Skin epidermis (tissue), 12 donors: ENCODE results near the gene FARS2.

ENCODE experiments used
- H3K27ac ChIP-seq, 21 experiments: fragments of 200-600 bp; sonication (generic) in 11 of 21; one replicate each; pipeline ENCODE4 v1.5.0; 2020; ENCODE audit warnings: mild to moderate bottlenecking in 3 of 21, inconsistent platforms in 2 of 21, moderate library complexity in 2 of 21
- H3K4me3 ChIP-seq, 7 experiments: fragments of 200-600 bp; sonication (generic) in 2 of 7; one replicate each; pipeline ENCODE4 v1.5.0; 2020; ENCODE audit warnings: inconsistent platforms in 2 of 7, mild to moderate bottlenecking in 2 of 7, moderate library complexity in 1 of 7

The FARS2 gene

DNA sequence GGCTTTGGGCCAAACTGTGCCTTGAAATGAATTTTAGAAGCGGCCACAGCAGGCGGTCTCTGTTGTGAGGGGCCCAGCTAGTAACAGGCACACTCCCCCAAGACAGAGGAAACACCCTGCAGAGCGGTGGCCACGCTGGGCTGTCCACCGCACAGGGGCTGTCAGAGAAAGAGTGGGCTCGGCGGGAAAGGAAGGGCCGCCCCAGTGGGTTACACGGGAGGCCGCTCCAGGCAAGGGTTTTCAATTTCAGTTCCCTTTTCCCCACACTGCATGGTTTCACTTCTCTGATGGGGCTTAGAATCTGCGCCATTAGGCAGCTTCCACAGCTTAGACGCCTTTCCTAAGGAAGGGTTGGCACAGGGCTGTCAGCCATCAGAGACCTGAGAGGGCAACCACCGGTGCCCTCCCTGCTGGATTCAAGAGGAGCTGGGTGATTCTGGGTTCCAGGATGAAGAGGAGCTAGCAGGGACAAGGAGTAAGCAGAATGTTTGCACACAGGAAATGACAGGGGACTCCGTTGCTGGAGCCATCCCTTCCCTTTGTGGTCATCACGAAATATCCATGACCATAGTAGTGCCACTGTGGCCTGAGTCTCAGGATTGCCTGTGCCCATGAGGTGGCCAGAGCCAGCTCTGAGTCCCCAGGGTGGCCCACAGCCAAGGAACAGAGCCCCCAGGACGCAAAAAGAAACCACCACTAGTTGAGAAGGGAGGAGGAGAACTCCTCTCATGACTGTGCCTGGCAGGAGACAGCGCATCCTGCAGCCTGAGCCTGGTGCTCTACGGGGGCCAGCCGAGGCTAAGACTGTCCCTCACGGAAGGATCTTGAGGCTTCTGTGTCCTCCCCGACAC lies 462.8 kb downstream of the FARS2 start:
- peak overlapping the region in 17 of 21 experiments; percentile 4 to 86 (median 44) for H3K27ac ChIP-seq

DNA sequence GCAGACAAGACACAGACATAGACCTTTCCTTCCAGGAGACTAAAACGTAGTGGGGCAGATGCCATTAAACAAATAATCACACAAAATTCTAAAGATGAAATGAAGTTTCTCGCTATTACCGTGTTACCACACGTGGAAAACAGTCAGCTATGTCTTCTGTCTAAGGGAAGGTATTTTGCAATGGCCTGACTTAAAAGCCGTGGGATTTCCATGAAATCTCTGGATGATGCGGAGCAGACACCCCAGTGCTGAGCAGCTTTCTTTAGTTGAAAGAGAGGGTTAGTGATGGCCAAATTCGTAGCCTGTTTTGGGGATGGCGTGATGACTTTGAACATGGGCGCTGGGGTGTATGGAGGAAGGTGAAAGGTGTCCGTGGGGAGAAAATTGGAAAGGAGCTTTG lies 463.6 kb downstream of the FARS2 start:
- H3K4me3 ChIP-seq: no peak overlapping the region

More for the DNA sequence above, 462.8 kb downstream of the FARS2 start:
- H3K4me3 ChIP-seq: no peak overlapping the region

DNA sequence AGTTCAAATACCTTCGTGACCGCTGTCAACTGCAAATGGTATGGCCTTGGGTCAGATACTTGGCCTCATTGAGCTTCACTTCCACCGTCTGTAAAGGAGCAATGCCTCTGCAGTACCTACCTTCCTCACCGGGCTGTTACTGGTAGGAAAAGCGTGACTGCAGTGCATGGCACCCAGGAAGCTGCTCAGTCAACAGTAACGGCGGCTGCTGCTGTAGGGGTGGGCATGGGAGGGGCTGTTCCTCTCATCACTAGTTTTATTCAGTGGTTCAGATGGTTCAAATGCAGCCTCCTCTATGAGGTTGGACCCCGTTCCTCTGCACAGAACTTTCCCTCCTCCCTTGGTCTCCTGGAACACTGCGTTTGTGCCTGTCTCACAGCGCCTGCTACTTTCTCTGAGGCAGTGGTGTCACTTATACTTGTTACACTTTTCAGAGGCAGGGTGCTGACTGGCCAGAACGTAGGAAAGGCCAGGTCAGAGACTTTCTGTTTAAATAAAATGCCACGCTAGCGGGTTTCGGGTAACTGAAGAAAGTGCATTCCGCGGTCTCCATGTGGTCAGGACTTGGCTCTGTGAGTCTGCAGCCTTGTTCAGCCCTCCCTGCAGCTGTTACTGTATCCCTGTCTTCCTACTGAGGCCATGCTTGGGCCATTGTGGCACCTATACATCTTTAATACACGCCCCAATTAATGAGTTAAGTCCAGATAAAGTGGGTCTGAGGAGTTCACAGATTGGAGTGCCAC lies 465.8 kb downstream of the FARS2 start:
- H3K27ac ChIP-seq: no peak overlapping the region
- H3K4me3 ChIP-seq: no peak overlapping the region

More for the DNA sequence above, 463.6 kb downstream of the FARS2 start:
- H3K27ac ChIP-seq: peak overlapping the region in 4 of 21 experiments; percentile 22 to 80 (median 72)

DNA sequence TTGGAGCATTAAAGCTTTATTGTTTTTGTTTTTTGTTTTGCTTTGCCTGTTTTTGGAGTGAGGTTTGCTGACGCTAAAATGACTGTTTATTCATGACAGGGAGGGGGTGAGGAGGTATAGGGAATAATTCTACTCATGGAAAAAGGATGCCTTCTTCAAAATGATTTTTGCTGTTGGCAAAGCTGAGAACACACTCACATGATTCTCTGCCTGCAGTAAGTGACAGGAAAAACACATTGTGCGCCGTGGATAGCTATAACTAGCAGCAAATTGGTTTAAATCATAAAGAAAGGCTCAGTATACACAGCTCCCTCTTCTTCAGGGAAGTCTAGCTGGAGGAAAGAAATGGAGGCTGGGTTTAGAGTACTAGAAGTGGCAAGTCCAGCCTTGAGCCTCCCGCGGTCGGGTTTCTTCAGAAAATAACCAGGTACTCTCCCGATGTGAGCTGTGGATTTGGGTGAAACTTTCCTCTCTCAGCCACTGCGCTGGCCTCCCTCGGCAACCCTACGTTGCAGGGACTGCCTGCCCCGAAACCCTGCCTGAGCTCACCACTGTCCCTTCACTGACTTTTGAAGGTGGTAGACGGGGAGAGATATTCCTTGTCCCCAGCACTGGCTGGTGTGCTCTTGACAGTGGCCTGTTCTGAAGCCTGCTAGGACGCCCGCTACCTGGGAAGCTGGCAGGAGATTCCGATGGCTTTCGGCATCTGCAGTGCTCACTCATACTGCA lies 467.2 kb downstream of the FARS2 start:
- Histone ChIP-seq H3K27ac (no peak overlapping the region), H3K4me3 (no peak overlapping the region)

DNA sequence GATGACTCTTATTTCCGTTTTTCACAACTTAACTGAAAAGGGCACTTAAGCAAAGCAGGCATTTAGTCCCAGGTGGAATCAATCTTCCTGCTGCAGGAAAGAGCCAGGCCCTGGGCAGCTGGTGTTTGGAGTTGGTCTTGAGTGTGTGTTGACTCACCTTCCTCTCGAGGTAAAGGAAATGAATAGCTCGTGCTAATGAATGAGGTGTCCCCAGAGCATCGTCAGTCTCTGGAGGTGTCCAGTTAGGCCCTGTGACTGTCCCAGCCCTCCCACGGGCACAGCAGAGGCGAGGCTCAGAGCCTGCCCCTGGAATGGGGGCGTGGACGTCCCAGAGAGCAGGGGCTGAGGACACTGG lies 467.7 kb downstream of the FARS2 start:
- H3K27ac ChIP-seq: no peak overlapping the region
- no peak overlapping the region for H3K4me3 ChIP-seq

DNA sequence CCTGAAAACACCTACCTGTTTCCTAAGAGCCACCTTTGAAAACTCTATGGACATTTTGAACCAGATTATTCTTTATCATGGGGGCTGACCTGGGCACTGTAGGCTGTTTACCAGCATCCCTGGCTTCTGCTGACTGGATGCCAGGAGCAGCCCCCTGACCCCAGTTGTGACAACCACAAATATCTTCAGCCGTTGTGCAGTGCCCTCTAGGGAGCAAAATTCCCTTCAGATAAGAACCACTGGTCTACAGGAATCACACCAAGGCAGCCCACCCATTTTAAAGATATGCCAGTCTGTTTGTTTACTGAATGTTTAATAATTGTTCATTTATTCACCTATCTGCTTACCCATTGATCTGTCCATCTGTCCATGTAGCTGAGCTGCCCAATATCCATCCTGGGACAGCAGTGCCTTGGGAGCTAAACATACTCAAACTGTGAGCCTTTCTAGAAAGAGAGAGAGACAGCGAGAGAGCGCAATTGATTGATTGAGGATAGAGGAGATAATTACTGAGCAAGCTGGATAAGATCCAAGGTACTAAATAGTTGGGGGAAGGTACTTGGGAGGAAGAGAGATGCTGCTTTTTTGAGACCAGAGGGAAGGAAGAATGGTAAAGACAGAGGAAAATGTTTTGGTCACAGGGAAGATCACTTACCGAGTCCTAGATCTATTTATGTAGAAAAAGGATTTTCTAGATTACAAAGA lies 468.7 kb downstream of the FARS2 start:
- H3K4me3 ChIP-seq: no peak overlapping the region
- no peak overlapping the region for H3K27ac ChIP-seq

DNA sequence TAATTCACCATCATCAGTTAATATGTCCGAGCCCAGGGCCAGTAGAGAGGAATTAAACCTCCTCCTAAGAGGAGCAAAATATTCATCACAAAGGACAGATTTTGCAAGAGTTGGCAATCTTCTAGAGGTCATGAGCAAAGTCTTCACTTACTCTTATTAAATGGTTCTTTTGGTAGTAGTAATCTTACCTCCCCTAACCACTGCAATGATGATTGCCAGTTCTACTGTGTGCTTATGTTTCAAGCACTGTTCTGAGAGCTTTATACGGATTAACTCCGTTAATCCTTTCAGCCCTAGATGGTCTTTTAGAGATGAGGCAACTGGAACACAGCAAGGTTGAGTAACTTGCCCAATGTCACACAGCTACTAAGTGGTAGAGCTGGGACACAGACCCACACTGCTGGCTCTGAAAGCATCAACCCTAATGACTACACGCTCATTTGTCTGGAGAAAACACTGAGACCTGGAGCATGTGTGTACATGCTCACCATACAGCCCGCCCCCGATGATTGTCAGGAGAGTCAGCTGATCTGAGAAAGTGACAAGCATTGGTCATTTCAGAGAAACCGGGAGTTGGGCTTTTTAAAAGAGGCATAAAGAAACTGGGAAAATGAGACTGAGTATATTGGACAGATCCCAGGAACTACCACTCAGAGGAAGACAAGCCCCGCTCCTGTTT lies 469.4 kb downstream of the FARS2 start:
- H3K4me3 ChIP-seq: no peak overlapping the region
- no peak overlapping the region for H3K27ac ChIP-seq

DNA sequence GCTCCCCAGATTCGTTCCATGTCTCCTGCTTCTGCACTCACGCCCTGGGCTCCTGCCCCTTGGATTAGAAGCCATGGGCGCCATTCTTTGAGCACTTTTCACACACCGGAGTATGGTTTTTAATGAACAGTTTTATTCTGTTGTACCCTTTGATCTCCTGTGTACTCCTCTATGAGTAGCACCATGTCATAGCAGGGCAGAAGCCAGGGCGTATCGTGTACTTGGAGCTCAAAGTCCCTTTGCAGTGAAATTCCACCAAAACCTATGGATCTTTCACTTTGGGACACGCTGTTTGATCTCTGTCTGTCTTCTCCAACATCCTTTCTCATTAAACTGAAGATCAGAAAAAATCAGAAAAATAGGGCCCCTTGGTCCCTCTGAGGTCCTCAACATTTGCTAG lies 470.1 kb downstream of the FARS2 start:
- no peak overlapping the region for H3K4me3 ChIP-seq
- no peak overlapping the region for H3K27ac ChIP-seq

DNA sequence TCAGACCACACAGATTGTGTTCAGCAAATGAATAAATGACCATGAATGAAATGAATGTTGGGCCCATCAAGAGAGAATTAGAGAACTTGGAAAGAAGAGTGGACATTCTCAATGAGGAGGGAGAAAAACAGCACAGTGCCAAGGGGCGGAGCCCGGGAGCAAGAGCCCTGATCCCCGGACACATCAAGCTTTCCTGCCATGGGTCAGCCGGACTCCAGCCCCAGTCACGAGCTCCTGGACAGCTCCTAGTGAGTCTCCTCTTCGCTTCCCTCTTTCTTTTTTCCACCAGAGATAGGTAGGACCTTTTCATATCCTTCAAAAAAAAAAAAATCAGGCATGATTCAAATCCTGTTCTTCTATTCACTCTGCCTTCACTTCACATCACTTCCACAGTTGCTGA lies 471.2 kb downstream of the FARS2 start:
- no peak overlapping the region for H3K4me3 ChIP-seq
- H3K27ac ChIP-seq: no peak overlapping the region

DNA sequence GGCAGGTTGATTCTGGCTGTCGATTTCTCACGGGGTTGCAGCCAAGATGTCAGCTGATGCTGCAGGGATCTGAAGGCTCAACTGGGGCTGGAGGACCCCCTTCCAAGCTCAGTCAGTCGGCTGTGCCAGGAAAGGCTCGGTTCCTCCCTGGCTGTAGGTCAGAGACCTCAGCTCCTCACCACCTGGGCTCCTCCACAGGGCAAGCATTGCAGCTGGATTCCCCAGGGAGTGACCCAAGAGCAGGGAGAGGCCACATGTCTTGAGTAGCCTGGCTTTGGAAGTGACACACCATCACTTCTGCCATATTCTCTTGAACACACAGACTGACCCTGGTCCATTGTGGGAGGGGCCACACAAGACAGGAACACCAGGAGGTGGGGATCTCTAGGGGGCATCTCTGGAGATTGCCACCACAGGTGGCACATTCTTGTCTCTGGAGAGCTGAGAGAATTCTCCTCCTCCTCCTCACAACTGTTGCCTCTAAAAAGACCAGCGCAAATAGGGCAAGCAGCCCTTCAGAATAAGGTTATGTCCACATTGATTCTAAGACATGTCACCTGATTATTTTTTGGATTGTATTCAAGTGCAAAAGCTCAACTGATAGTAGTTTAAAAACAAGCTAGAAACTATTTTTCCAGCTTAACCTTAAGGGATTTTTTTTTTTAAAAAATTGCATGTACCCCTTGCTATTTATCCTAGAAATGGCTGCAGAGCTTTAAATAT lies 474.9 kb downstream of the FARS2 start:
- H3K4me3 ChIP-seq: no peak overlapping the region
- no peak overlapping the region for H3K27ac ChIP-seq

DNA sequence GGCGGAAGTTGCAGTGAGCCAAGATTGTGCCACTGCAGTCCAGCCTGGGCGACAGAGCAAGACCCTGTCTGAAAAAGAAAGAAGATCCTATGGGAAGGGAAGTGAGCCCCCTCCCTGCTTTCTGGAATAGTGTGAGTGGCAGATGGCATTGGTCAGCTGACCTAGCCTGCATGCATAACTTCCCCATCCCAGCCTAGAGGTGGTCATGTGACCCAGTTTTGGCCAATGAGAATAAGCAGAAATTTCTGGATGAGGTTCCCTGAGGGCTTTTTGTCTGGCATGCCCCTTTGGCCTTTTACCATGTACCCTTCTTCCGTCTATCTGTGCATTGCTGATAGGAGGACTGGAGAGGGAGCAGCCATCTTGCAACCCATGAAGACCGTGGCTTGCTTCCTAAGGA lies 476.1 kb downstream of the FARS2 start:
- Histone ChIP-seq H3K4me3 (no peak overlapping the region), H3K27ac (no peak overlapping the region)

DNA sequence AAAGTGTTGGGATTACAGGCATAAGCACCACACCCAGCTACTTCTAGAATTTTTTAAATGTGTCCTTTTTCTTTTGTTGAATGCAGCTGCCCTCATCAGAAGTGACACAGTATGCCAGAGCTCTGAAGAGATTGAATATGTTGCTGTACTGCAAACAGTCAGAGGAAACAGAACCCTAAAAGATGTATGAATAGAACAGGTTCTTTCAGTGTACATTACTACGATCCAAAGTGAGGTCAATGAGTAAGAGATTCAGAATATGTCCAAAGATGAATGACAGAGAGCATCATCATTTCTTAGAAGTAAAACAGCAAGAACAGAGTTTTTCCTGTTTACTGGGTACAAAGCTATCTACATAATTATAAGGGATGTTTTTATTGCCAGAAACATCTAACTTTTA lies 476.9 kb downstream of the FARS2 start:
- Histone ChIP-seq H3K27ac (no peak overlapping the region), H3K4me3 (no peak overlapping the region)

DNA sequence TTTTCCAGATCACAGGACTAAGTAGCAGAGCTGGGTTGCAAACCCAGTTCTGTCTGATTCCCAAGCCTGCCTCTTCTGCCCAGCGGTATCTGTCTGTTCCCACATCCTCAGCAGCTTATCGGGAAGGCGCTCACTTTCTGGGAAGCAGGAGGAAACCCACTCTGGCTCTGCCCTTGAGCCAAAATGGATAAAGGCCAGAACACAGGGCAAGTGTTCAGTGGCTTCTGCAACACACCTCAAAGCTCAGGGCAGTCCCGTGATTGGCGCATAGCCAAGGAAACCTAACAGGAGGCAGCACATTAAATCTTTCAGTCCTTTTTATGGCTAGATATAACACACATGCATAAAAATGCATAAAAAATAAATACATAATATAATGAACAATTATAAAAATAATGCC lies 483.2 kb downstream of the FARS2 start:
- Histone ChIP-seq H3K27ac (no peak overlapping the region), H3K4me3 (no peak overlapping the region)

DNA sequence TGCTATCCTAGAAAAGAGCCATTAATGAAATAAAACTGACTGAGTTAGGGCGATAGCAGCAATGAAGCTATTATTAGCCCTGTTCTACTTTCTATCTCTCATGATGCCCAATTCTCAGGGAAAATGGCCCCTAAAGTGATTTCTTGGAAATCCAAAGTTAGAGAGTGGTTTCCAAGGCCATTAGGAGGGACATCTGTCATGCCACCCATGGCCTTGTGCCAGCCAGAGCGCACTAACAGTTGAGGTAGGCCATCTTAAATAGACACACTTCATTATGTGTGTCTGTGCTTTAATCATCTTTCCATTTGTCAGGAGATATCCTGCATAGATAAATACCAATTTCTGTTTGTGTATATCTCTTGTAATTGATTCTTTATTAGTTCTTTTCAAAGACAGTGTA lies 483.8 kb downstream of the FARS2 start:
- H3K4me3 ChIP-seq: no peak overlapping the region
- H3K27ac ChIP-seq: no peak overlapping the region

DNA sequence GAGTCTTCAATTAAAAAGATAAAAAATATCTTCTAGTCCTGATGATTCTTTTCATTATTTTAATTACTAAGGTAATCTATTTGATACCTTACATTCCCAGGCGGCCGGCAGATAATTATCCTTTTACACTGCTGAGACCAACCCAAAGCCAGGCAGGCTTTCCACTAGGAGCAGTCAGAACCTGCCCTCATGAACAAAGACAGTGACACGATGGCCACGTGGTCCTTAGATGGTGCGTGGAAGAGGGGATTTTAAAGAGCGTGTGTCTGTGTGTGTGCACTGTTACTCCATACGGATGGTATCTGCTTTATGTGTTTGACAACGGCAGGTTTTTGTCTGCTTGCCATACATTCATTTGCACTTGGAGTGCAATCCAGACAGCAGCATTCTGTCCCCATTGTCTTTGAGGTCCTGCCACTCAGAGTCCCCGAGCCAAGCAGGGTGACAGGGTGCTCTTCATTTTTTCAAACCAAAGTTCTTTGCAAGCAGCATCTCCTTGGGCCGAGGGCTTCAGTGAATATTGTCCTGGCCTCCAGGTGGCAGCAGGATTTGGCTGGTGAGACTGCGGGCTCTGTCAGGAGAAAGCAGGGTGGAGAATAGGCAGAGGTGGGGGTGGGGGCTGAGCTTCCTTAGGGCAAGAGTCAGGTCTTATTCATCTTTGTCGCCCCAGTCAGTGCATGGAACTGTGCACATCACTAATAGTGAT lies 484.9 kb downstream of the FARS2 start:
- Histone ChIP-seq H3K4me3 (no peak overlapping the region), H3K27ac (no peak overlapping the region)

DNA sequence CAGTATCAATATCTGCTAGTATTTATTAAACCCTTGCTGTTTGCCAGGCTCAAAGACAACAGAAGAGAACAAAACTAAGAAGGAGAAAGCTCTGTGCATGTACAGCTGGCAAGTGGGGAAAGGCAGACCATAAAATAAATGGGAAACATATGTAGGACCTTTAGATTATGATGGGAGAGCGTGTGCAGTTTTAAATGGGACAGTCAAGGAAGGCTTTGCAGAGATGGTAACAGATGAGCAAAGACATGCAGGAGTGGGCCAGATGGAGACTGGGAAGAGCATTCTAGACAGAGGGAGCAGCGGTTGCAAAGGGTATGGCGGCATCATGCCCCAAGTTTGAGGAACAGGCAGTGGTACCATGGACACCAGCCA lies 485.4 kb downstream of the FARS2 start:
- Histone ChIP-seq H3K4me3 (no peak overlapping the region), H3K27ac (no peak overlapping the region)

DNA sequence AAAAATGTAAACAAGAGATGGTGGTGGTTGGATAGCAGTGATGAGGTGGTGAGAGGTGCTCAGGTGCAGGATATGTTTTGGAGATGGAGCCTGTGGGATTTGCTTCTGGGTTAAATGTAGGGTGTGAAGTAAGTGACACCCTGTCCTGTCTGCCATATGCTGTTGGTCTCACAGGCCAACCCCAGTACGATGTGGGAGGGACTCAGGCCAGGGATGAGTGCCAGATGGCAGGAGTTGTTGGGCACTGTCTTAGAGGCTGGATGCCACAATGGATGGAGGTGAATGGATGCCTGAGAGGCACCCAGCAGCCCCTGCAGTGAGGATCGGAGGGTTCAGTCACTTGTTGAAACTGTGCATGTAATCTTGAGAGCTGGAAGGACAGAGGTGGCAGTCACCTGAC lies 486.1 kb downstream of the FARS2 start:
- Histone ChIP-seq H3K4me3 (no peak overlapping the region), H3K27ac (no peak overlapping the region)

DNA sequence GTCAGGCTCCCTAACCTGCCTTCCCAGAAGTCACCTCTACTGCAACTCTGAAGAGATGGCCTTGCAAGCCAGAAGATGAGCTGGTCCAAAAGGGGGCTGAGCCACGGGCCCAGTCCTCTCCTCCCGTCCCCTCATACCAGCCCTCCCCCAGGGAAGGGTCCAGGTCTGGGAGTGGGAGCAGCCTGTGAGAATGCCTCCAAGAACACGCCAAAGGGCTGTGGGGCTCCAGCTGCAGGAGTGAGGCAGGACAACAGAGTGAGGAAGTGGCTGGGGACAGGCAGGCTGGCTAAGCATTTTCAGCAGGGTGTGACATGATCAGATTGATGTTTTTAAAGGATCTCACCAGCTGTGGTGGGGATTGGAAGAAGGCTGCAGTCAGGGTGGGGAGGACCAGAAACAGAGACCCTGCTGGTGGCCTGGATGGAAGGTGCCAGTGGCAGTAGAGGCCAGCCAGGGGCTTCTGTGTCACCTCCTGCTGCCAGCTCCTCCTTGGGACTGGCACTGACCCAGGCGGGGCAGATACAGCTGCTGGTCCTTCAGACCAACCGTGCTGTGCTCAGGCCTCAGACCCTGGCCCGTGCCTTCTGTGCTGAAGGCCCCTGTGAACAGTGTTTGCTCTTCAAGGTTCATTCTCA lies 487.8 kb downstream of the FARS2 start:
- Histone ChIP-seq H3K27ac (no peak overlapping the region), H3K4me3 (no peak overlapping the region)
